ENCODE data around the gene C2orf78.
"Not testable (repeated sequence)": the region's sequence is repeated elsewhere in the genome, so short reads cannot be mapped to it uniquely, and the experiment has no call there.

DNA sequence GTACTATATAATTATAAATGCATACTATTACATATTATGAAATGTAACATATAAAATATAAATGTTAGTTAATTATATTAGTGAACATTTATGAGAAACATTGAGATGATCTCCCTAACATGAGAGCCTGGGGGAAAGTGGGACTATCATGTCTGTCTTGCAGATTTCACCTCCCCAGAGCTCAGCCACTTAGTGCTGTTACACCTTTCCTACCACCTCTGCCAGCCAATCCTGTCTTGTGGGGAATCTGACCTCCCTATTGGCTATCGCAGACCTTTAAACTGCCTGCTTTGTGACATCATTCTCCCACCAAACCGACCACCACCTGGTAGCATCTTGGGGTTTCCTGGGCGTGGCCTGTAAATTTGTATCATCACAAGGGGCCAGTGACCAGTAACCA lies at the start of gene C2orf78:
- TF ChIP-seq, protein P1, sequence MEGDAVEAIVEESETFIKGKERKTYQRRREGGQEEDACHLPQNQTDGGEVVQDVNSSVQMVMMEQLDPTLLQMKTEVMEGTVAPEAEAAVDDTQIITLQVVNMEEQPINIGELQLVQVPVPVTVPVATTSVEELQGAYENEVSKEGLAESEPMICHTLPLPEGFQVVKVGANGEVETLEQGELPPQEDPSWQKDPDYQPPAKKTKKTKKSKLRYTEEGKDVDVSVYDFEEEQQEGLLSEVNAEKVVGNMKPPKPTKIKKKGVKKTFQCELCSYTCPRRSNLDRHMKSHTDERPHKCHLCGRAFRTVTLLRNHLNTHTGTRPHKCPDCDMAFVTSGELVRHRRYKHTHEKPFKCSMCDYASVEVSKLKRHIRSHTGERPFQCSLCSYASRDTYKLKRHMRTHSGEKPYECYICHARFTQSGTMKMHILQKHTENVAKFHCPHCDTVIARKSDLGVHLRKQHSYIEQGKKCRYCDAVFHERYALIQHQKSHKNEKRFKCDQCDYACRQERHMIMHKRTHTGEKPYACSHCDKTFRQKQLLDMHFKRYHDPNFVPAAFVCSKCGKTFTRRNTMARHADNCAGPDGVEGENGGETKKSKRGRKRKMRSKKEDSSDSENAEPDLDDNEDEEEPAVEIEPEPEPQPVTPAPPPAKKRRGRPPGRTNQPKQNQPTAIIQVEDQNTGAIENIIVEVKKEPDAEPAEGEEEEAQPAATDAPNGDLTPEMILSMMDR (conservative IDR thresholded peaks at IDR 0.05; ENCODE audit: low read length), result not testable (repeated sequence)
- TF ChIP-seq EZH2phosphoT487 (IDR thresholded peaks at IDR 0.05; ENCODE audit: borderline replicate concordance), result not testable (repeated sequence)

Measured in Loucy (cell line).